Right lobe of liver (tissue), 6 donors: Measurements from ENCODE around the gene ADAM23. TPM values are rescaled to one million over a fixed set of nuclear protein-coding genes. Genes with fewer than 3 reads are reported as not detected.

Experiments
- ATAC-seq, 4 donors: fragments of 200-7000 bp; cut with Tn5 transposase; one replicate each; pipeline ENCODE4 v1.9.1; 2020; ENCODE audit warnings: mild to moderate bottlenecking in 4 of 4, moderate library complexity in 4 of 4
- DNase-seq, 3 donors: peaks; one replicate each; pipeline ENCODE4 v3.0.0-alpha.2; 2020
- H3K27ac ChIP-seq, 3 donors: fragments of 200-600 bp; one replicate each; pipeline ENCODE4 v1.8.0; 2022
- H3K27me3 ChIP-seq, 2 donors: fragments of 200-600 bp; one replicate each; pipeline ENCODE4 v1.8.0; 2022
- H3K36me3 ChIP-seq, 4 donors: fragments of 200-600 bp; sonication (generic) in 1 of 4; one replicate each; pipeline versions ENCODE4 v1.5.1 to v1.8.0; 2017 to 2022; ENCODE audit warnings: control low read depth in 1 of 4
- H3K4me1 ChIP-seq, 4 donors: fragments of 200-600 bp; sonication (generic) in 1 of 4; one replicate each; pipeline versions ENCODE4 v1.5.1 to v1.8.0; 2017 to 2022; ENCODE audit warnings: control low read depth in 1 of 4
- H3K4me3 ChIP-seq, 3 donors: fragments of 200-600 bp; one replicate each; pipeline ENCODE4 v1.8.0; 2022
- H3K9me3 ChIP-seq, 4 donors: fragments of 200-600 bp; sonication (generic) in 1 of 4; one replicate each; pipeline versions ENCODE4 v1.5.1 to v1.8.0; 2017 to 2022; ENCODE audit warnings: control low read depth in 1 of 4
- POLR2A ChIP-seq: fragments of 450-650 bp; IDR thresholded peaks from one replicate; pipeline ENCODE4 v1.6.1; 2017; ENCODE audit warnings: antibody characterized with exemption, mild to moderate bottlenecking
- WGBS: methylation state at CpG from one replicate; pipeline ENCODE4 v1.1.6; 2018; ENCODE audit warnings: low coverage, low lambda C conversion rate; ENCODE audit not compliant: insufficient coverage; ENCODE audit errors: missing lambda C conversion rate; 5-methylcytosine and 5-hydroxymethylcytosine counted together
- intact Hi-C, 2 donors: fragments of 100-400 bp; cut with DNase I; formaldehyde crosslinking; loops; one replicate each; pipeline versions ENCODE4 v1.11.2 to v1.14.1; 2022
- total RNA-seq, 6 experiments: library from RNA; depleted of rRNA in 2 of 6; stranded (reverse); fragments of >200 nt in 2 of 6; fragmentation: NEBNext Ultra II Directional in 3 of 6; extraction: Animal tissue kit (Norgen Biotek cat#: 25700) in 3 of 6; gene quantifications; one replicate each; pipeline versions ENCODE4 v1.1.0 to v1.2.4, GENCODE V29; 2016 to 2023
- TF ChIP-seq, protein P1 (sequence below), 4 donors: fragments of 200-600 bp in 3 of 4; fragments of 450-650 bp in 1 of 4; IDR thresholded peaks; one replicate each; pipeline versions ENCODE4 v1.5.1 to v1.8.0; 2016 to 2022; ENCODE audit warnings: antibody characterized with exemption in 4 of 4, mild to moderate bottlenecking in 2 of 4
- donor health status: DM: no; HTN: yes; CAD: no.
- donor health status: DM: no; HTN: no; CAD: no.
- donor health status: DM: no; HTN: no; CAD: no.
- donor health status: DM: no; HTN: yes; CAD: no.
- donor health status: DM: no; HTN: yes; CAD: no.

Gene ADAM23
- total RNA-seq, 6 experiments from 2014 or later, result under 0.01 to 0.26 (median 0.09) TPM; not detected in 2

DNA sequence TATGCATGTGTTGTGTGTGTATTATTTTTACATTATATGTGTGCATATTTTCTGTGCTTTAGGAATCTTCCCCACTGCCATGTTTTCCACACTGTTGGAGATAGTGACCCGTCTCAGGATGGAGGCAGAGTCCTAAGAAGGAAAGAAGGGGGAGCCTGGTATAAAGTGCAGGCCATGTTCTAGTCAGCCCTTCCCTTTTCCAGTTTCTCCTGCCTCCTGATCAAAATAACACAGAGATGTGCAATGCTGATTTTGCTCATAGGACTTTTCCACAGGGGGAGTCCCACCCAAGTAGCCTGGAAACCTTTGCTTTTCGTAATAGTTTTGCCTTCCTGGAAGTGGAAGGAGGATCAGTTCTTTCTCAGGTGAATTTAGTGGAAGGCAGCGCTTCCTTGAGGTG lies 126.1 kb downstream of the ADAM23 start:
- WGBS, result 50% methylated on average over 2 of the region's 3 CpGs
- DNase-seq (no peak), ATAC-seq (no peak)
- no peaks in the 10 kb centered on the region for H3K9me3 ChIP-seq
- no peaks in the 10 kb centered on the region for H3K4me1 ChIP-seq
- H3K27ac ChIP-seq, result no peak overlapping the region
- TF ChIP-seq, protein P1, sequence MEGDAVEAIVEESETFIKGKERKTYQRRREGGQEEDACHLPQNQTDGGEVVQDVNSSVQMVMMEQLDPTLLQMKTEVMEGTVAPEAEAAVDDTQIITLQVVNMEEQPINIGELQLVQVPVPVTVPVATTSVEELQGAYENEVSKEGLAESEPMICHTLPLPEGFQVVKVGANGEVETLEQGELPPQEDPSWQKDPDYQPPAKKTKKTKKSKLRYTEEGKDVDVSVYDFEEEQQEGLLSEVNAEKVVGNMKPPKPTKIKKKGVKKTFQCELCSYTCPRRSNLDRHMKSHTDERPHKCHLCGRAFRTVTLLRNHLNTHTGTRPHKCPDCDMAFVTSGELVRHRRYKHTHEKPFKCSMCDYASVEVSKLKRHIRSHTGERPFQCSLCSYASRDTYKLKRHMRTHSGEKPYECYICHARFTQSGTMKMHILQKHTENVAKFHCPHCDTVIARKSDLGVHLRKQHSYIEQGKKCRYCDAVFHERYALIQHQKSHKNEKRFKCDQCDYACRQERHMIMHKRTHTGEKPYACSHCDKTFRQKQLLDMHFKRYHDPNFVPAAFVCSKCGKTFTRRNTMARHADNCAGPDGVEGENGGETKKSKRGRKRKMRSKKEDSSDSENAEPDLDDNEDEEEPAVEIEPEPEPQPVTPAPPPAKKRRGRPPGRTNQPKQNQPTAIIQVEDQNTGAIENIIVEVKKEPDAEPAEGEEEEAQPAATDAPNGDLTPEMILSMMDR (IDR thresholded peaks at IDR 0.05), result no peak
- TF ChIP-seq POLR2A, result no peak
- H3K36me3 ChIP-seq, result no peaks in the 10 kb centered on the region
- intact Hi-C loops, result no loop called here
- no peak overlapping the region for H3K4me3 ChIP-seq
- H3K27me3 ChIP-seq, result no peaks in the 10 kb centered on the region

DNA sequence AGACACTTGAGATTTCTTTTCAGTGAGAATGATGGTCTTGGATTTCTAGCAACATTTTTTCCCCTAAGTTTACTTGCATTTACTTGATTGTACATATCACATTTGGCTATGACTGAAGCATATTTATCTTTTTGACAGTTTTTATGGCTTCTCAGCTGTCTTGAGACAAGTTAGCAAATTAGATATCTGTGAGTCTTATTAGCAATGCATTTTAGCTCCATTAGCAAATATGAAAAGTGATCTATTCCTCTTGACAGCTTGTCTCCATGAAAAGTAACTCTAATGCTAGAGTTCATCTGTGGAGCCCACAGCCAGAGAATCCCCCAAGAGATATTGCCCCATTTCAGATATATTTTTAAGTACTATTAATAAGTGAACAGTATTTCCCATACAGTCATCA lies 126.9 kb downstream of the ADAM23 start:
- no peaks in the 10 kb centered on the region for H3K4me1 ChIP-seq
- no peaks in the 10 kb centered on the region for H3K9me3 ChIP-seq
- ATAC-seq, result no peak
- intact Hi-C loops, result no loop called here
- no peaks in the 10 kb centered on the region for H3K36me3 ChIP-seq
- TF ChIP-seq, protein P1 (IDR thresholded peaks at IDR 0.05), result no peak
- TF ChIP-seq POLR2A, result no peak
- no peak overlapping the region for H3K4me3 ChIP-seq
- no peak for DNase-seq
- no peak overlapping the region for H3K27ac ChIP-seq
- no peaks in the 10 kb centered on the region for H3K27me3 ChIP-seq

DNA sequence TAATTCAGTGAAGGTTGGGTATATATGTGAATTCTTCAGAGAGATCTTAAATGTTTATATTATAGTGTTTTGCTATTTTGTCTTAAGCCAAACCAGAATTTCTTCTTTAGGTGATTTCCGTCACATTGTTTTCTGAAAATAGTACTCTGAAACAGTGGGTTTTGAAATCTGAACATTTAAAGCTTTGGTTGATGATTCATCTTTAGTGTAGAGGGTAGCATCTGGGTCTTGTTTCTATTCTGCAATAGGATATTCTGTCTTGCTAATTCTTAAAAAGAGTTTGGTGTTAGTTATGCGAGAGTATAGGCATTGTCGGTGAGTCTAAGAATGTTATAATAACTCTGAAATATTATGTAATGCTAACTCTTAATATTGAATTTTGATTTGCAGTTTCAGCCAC lies 129.4 kb downstream of the ADAM23 start:
- Histone ChIP-seq H3K4me3 (no peak overlapping the region), H3K4me1 (no peaks in the 10 kb centered on the region), H3K27me3 (no peaks in the 10 kb centered on the region), H3K36me3 (no peaks in the 10 kb centered on the region), H3K27ac (no peak overlapping the region), H3K9me3 (no peaks in the 10 kb centered on the region)
- 74% methylated on average over 3 of the region's 3 CpGs for WGBS
- no peak for DNase-seq
- TF ChIP-seq, protein P1 (IDR thresholded peaks at IDR 0.05), result no peak
- TF ChIP-seq POLR2A, result no peak
- intact Hi-C loops, result no loop called here
- no peak for ATAC-seq

DNA sequence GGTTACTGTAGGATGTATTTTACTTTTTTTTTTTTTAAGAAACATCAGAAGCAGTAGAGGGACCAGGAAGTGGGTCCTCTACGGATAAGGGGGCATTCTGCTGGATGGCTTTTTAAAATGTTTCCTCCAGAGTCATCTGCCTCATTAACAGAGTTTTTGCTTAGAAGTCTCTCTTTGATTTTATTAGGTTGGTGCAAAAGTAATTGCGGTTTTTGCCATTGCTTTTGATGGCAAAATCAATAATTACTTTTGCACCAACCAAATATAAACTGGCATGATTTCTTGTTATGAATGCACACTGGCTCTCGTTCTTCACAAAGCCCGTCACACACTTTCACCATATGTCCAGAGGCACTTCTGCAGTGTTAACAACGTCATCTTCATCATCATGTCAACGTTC lies 130.5 kb downstream of the ADAM23 start:
- TF ChIP-seq, protein P1 (IDR thresholded peaks at IDR 0.05), result no peak
- no peak for TF ChIP-seq POLR2A
- no peaks in the 10 kb centered on the region for H3K27me3 ChIP-seq
- intact Hi-C loops, result no loop called here
- H3K9me3 ChIP-seq, result no peaks in the 10 kb centered on the region
- no peak for ATAC-seq
- H3K4me3 ChIP-seq, result no peak overlapping the region
- H3K36me3 ChIP-seq, result no peaks in the 10 kb centered on the region
- WGBS, result 63% methylated on average over 6 of the region's 6 CpGs
- no peak for DNase-seq
- no peak overlapping the region for H3K27ac ChIP-seq
- no peaks in the 10 kb centered on the region for H3K4me1 ChIP-seq
